Tongue (tissue), 2 donors: Measurements from ENCODE around the gene RABGAP1. TPM values are rescaled to one million over a fixed set of nuclear protein-coding genes. Genes with fewer than 3 reads are reported as not detected.

Source experiments
- small RNA-seq: library from RNA; depleted of rRNA; stranded (forward); fragments of <200 nt; gene quantifications from one replicate; pipeline ENCODE3, GENCODE V24; 2014; ENCODE audit warnings: low replicate concordance
- total RNA-seq: library from RNA; depleted of rRNA; stranded (reverse); fragments of >200 nt; gene quantifications from one replicate; pipeline ENCODE4 v1.2.3, GENCODE V29; 2014

RABGAP1 gene
- total RNA-seq, 1 donor from 2014 or later: 83.2 TPM

Small RNAs within 50 kb of the gene (small RNA-seq; reads per million reads assigned to genes)
- gene GPR21: not detected
- gene RNY1P15: not detected

Other genes starting within 250 kb of the RABGAP1 start
- not detected for gene OR1L4, start 217.0 kb upstream of the RABGAP1 start, total RNA-seq
- not detected for gene OR1L6, start 198.7 kb upstream of the RABGAP1 start, total RNA-seq
- gene OR5C1, start 152.1 kb upstream of the RABGAP1 start, total RNA-seq: not detected
- not detected for gene OR1K1, start 140.9 kb upstream of the RABGAP1 start, total RNA-seq
- gene PDCL, start 112.4 kb upstream of the RABGAP1 start, total RNA-seq: 28.8 TPM
- 55.4 TPM for gene RC3H2, start 35.7 kb upstream of the RABGAP1 start, total RNA-seq
- gene ZBTB6, start 27.7 kb upstream of the RABGAP1 start, total RNA-seq: 19.2 TPM
- gene ZBTB26, start 9.5 kb upstream of the RABGAP1 start, total RNA-seq: 8.4 TPM
- 2.6 TPM for gene GPR21, start 92.6 kb downstream of the RABGAP1 start, total RNA-seq